ENCODE results near the gene PRRG2.

DNA sequence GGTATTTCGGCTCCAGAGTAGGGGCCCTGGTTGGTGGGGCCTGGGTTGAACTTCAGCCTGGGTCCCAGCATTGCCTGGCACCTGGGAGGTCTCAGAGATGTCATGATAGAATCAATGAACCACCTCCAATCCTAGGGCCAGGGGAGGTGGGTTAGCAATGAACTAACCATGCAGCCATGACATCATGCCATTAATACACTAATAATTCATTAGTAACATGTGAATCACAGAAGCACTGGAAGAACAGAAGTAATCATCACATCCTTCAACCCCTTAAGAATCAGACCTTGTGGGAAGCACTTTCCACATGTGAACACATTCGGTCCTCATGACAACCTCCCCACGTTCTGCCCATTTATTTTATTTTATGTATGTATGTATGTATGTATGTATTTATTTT is 7.7 kb upstream of the PRRG2 start:
- TF ChIP-seq, protein P1, sequence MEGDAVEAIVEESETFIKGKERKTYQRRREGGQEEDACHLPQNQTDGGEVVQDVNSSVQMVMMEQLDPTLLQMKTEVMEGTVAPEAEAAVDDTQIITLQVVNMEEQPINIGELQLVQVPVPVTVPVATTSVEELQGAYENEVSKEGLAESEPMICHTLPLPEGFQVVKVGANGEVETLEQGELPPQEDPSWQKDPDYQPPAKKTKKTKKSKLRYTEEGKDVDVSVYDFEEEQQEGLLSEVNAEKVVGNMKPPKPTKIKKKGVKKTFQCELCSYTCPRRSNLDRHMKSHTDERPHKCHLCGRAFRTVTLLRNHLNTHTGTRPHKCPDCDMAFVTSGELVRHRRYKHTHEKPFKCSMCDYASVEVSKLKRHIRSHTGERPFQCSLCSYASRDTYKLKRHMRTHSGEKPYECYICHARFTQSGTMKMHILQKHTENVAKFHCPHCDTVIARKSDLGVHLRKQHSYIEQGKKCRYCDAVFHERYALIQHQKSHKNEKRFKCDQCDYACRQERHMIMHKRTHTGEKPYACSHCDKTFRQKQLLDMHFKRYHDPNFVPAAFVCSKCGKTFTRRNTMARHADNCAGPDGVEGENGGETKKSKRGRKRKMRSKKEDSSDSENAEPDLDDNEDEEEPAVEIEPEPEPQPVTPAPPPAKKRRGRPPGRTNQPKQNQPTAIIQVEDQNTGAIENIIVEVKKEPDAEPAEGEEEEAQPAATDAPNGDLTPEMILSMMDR (IDR thresholded peaks at IDR 0.05): no peak
- TF ChIP-seq POLR2A (IDR thresholded peaks at IDR 0.05): no peak
